Measurements from ENCODE around the gene POR. TPM values are rescaled to one million over a fixed set of nuclear protein-coding genes. Genes with fewer than 3 reads are reported as not detected.
"Not testable (repeated sequence)": the region's sequence is repeated elsewhere in the genome, so short reads cannot be mapped to it uniquely, and the experiment has no call there.

Gene POR
- total RNA-seq, 1 donor from 2014 or later: 45.7 TPM

DNA sequence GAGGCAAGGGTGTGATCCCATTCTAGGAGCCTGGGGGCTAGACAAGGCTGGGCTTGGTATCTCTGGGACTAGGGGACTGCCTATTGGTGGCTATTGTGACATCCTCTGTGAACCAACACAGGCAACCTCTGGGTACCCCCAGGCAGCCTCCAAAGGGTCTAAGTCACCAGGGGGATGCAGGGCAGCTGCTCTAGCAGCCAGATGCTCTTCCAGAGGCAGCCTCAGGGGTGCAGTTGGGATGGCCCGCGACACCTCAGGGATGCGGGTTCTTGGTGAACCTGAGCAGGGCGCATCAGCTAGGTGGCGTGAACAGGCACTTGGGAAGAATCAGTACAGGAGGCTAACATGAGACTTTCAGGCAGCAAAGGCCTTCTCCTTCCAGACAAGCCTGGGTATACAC, 81.0 kb downstream of the POR start:
- intact Hi-C loops (cut with micrococcal nuclease): no loop called here
- ATAC-seq (no peak), DNase-seq (no peak)

DNA sequence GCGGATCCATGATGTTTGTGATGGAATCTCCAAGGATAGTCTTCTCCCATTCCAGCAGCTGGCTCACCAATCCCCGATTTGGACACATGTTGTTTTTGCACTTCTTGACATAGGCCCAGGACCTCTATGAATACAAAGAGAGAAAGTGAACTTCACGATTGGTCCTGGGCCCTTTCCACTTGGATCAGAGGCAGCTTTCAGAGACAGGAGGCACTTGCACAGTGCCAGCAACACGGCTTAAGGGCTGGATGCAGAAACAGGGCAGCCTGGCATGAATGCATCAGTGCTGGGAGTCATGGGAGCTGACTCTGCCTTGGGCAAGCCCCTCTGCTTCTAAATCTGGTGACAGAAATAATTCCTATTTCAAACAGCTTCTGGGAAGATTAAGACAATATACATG, 81.5 kb downstream of the POR start:
- DNase-seq (no peak), ATAC-seq (no peak)
- intact Hi-C loops (cut with micrococcal nuclease): no loop called here

DNA sequence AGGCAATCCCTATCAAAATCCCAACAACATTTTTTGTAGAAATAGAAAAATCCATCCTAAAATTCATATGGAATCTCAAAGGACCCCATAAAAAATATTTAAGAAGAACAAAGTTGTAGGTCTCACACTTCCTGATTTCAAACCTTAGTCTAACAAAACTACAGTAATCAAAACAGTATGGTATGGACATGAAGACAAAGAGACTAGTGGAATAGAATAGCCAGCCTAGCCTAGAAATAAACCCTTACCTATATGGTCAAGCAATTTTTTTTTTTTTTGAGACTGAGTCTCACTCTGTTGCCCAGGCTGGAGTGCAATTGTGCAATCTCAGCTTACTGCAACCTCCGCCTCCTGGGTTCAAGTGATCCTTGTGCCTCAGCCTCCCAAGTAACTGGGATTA, 83.1 kb downstream of the POR start:
- no peak for DNase-seq
- ATAC-seq: no peak
- intact Hi-C loops (cut with micrococcal nuclease): no loop called here

DNA sequence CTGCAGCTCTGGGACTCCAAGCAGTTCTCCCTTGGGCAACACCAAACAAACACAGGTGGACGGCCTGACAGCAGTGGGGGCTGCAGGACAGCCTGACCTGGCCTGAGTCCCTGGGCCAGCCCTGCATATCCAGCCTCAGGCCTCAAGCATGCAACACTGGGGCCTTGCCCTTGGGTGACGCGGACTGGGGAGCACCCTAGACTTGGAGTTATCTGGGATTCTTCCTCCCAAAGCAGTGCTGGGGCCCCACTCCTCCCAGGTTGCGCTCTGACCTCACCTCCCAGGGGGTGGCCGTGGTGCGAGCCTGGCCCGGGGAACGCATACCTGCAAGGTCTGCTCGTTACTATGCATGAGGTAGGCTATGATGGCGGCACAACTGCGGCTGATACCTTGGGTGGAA, 85.6 kb downstream of the POR start:
- no peak for ATAC-seq
- intact Hi-C loops (cut with micrococcal nuclease): no loop called here

DNA sequence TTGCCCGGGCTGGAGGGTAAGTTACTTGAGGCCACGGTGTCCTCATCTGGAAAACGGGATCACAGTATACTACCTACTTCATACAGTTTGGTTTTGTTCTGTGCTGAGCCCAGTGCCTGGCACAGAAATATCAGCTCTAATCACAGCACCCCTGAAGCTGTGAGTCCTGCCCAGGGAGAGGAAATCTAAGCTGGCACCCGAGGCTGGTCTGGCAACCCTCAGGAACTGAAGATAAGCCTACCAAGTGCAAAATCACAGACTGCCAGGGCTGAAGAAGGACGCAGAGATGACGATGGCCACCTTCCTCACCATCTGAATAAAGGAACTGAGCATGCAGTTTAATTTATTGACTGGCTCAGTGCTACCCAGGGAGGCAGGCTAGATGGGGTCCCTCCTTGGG, 87.2 kb downstream of the POR start:
- DNase-seq: no peak
- ATAC-seq: peak; percentile 78
- intact Hi-C loops (cut with micrococcal nuclease): no loop called here

More for the DNA sequence above, 85.6 kb downstream of the POR start:
- no peak for DNase-seq

DNA sequence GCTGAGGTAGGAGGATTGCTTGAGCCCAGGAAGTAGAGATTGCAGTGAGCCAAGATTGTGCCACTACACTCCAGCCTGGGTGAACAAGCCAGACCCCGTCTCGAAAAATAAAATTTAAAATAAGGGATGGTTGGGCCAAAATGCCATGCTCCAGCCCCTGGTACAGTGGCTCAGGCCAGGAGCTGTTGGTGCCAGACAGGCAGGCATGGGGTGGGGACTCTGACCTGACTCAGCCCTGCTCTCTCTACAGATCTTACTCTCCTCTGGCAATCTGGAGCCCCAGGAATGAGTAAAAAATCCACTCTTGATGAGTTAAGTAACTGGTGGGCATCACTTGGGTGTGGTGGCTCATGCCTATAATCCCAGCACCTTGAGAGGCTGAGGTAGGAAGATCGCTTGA, 87.9 kb downstream of the POR start:
- DNase-seq (no peak), ATAC-seq (no peak)
- intact Hi-C loops (cut with micrococcal nuclease): no loop called here

DNA sequence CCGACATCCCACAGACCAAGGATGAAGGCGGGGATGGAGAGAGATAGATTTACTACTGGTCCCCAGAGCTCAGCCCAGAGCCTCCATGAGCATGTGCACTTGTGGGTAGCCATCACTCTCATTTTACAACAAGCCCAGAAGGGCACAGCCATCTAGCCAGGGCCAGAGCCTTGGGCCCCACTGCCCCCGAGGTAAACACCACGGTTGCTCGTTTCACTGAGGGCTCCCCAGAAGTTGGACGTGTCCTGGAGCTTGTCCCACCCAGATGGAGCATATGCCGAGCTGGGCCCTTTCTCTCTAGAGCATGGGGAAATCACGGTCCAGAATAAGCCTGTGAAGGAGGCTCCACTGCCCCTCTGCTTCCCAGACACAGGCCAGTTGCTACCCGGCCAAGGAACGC, 88.4 kb downstream of the POR start:
- intact Hi-C loops (cut with micrococcal nuclease): no loop called here
- ATAC-seq (no peak), DNase-seq (no peak)

DNA sequence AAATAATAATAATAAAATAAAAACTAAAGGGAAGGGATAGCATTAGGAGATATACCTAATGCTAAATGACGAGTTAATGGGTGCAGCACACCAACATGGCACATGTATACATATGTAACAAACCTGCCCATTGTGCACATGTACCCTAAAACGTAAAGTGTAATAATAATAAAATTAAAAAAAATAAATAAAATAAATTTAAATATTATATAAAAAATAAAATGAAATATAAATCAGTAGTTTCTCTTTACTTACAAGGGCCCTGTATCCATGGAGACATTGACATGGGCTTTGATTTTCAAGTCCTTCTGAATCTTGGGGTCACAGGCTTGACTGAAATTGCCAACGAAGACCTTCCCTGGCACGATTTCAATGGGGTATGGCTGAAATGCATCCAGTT, 90.0 kb downstream of the POR start:
- DNase-seq; ATAC-seq; intact Hi-C loops (cut with micrococcal nuclease): not testable (repeated sequence)

DNA sequence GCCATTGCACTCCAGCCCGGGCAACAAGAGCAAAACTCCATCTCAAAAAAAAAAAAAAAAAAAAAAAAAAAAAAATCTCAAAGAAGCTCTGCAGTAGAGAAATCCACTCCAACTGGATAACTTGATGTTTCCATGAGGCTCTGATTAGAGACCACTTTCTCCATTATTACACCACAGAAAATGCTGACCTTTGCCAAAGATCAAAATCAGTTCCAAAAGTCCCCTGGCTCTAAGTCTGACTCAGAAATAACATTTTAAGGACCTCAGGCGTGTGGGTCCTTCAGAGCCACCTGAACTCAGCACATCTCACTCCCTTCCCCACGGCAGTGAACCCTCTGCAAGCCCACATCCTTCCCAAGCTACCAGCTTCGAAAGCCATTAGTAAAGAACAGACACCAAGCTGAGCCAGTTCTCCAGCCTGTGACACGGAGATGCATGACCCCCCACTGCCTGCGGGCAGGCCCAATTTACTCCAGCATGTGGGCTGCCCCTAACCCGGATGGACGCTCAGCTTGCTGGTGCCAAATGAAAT, 93.3 kb downstream of the POR start:
- DNase-seq (no peak), ATAC-seq (no peak)
- intact Hi-C loops (cut with micrococcal nuclease): no loop called here

DNA sequence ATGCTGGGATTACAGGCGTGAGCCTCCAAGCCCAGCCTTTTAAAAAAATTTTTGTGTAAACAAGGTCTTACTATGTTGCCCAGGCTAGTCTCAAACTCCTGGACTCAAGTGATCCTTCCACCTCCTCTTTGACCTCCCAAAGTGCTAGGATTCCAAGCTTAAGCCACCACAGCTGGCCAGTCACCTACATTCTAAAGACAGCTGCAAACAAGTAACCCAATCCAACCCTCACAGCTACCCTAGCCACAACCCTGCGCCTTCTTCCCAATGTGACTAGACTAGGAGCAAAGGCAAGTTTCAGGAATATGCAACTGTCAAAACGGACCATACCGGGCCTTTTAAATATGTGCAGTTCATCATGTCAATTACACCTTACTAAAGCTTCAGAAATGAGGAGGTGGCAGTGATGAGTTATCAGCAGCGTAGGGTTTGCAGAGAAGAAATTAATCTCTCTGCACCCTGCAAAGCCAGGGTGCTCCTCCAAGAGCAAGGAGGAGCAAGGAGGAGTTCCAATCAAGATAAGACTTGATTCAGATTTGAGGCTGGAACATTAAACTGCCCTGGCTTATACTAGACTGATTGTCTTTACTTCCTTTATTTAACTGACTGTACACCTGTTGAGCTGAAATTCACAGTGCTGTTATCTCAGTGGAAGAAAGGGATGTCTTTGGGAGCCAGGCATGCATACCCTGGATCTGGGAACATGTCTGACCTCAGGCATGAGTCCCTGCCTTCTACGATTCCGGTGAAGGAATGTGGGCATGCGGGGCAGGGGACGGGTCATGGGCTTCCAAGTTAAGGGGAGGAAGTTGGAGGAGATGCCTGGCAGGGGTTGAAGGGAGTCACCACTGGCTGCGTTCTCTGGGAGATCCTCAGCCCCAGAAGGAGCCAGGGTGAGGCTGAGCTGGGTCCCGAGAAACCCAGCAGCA, 95.0 kb downstream of the POR start:
- no peak for DNase-seq
- no peak for ATAC-seq
- intact Hi-C loops (cut with micrococcal nuclease): no loop called here

DNA sequence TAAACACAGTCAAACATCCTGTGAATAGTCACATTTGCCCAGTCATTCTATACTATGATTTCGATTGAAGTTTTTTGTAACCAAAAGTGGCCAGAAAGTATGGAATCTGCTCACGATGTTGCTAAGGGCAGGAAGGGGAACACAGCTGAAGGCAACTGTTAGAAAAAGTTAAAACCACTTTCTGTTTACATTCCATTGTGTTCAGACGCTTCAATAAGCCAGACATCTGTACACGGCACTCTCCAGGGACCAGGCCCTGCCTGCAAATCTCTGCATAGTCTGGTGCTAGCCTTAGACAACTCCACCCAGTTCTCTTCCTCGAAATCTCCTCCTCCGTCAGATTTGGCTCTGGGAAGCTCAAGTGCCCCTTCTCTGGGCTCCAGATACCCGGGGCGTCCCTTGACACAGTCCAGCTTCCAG, 96.5 kb downstream of the POR start:
- intact Hi-C loops (cut with micrococcal nuclease): no loop called here
- ATAC-seq (peak; percentile 96), DNase-seq (peak; percentile 74)

DNA sequence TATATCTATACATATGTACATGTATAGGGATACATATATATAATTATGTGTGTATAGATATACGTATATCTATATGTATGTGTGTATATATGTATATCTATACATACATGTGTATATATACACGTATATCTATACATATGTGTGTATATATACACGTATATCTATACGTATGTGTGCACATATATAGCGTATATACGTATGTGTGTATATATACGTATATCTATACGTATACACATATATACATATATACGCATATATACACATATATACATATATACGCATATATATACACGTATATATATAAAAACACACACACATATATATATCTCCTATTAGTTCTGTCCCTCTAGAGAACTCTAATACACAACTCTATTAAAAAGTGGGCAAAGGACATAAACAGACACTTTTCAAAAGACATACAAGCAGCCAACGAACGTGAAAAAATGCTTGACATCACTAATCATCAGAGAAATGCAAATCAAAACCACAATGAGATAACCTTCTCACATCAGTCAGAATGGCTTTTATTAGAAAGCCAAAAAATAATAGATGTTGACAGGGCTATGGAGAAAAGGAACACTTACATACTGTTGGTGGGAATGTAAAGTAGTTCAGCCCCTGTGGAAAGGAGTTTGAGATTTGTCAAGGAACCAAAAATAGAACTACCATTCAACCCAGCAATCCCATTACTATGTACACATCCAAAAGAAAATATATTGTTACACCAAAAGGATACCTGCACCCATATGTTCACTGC, 101.4 kb downstream of the POR start:
- no peak for DNase-seq
- intact Hi-C loops (cut with micrococcal nuclease): no loop called here
- ATAC-seq: no peak

DNA sequence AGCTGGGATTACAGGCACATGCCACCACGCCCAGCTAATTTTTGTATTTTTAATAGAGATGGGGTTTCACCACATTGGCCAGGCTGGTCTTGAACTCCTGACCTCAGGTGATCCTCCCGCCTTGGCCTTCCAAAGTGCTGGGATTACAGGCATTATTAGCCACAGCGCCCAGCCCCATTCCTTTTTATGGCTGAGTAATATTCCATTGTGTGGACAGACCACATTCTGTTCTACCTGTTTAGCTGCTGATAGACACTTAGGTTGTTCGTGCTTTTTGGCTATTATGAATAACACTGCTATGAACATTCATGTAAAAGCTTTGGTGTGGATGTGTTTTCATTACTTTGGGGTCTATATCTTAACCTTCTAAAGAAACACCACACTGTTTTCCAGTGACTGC, 103.6 kb downstream of the POR start:
- DNase-seq; intact Hi-C loops (cut with micrococcal nuclease): not testable (repeated sequence)

DNA sequence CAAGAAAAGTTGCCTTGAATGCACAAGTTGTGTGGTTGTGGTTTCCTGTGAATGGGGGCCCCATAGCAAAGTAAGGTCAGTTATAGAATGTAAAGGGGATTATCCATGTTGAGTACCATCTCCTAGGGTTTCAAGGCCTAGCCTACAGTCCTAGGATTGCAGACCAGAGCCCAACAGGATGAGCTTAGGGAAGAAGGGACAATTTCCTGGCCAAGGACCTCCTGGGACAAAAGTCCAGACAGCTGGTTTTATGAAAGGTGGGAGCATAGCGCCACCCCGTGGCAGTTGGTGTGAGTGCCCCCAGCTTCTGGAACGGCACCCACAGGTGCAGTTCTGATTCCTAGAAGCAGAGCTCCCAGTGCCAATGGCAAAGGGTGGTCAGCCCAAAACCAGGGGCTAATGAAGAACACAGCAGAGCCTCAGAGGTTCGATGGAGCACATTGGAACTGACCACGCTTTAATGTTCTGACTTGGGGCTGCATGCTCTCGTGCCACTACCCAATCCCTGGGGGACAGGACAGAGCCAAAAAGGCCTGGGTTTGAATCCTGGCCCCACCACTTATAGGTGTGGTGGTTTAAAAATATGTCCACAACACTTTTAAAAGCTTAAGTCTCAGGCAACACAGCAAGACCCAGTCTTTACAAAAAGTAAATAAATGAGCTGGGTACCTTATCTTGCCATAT, 105.2 kb downstream of the POR start:
- intact Hi-C loops (cut with micrococcal nuclease): loop anchor here (5.0 kb wide), 1 partner anchor 148 kb away; no protein-coding TSS in a partner anchor
- ATAC-seq (peak; percentile 86), DNase-seq (peak; percentile 88)

More for the DNA sequence above, 103.6 kb downstream of the POR start:
- not testable (repeated sequence) for ATAC-seq

DNA sequence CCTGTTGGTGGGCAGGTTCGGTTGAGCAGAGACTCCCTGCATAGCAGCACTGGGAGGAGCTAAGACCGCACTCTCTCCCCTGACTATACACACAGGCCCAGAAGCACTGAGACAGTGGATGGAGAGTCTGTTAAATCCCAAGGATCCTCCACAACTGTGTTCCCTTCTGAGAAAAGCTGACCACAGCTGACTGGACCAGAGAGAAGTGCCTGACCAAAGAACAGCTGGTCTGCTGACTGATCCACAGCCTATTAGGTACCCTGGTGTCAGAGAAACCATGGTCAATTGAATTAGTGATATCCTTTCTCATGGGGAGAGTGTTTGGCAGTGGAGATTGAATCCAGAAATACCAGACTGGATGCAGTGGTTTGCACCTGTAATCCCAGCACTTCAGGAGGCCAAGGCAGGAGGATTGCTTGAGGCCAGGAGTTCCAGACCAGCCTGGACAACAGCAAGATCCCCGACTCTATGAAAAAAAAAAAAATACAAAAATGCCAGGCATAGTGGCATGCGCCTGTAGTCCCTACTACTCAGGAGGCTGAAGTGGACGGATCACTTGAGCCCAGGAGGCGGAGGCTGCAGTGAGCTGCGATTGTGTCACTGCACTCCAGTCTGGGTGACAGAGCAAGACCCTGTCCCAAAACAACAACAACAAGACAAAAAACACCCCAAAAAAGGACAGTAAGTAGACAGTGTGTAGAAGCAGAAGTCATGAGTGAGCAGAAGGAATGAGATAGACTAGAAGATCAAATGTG, 107.2 kb downstream of the POR start:
- ATAC-seq: no peak
- intact Hi-C loops (cut with micrococcal nuclease): loop anchor here (5.0 kb wide), 1 partner anchor 150 kb away; no protein-coding TSS in a partner anchor
- no peak for DNase-seq

DNA sequence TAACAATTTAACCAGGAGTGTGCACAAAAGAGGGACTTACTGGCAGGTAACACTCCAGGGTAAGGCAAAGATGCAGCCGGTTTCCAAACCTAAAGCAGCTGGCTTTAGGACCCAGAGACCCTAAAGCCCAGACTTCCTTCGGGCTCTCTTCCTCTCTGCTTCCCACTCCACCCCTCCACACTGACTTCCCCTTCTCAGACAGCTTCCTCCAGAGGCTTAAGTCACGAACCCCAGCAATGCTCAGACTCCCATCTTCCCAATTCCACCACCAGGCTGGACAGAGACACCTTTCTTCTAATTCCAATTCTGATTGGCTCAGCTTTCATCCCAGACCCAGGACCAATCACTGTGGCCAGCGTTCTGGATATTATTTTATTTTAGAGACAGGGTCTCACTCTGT, 108.0 kb downstream of the POR start:
- DNase-seq (no peak), ATAC-seq (peak; percentile 68)
- intact Hi-C loops (cut with micrococcal nuclease): loop anchor here (5.0 kb wide), 1 partner anchor 151 kb away; no protein-coding TSS in a partner anchor

DNA sequence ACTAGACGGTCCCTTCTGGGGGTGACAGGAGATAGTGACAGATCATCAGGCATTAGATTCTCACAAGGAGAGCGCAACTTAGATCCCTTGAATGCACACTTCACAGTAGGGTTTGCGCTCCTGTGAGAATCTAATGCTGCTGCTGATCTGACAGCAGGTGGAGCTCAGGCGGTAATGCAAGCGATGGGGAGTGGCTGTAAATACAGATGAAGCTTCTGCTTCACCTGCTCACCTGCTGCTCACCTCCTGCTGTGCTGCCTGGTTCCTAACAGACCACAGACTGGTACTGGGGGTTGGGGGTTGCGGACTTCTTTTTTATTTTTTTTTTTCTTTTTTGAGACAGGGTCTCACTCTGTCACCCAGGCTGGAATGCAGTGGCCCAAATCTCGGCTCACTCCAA, 114.7 kb downstream of the POR start:
- ATAC-seq; intact Hi-C loops (cut with micrococcal nuclease); DNase-seq: not testable (repeated sequence)

DNA sequence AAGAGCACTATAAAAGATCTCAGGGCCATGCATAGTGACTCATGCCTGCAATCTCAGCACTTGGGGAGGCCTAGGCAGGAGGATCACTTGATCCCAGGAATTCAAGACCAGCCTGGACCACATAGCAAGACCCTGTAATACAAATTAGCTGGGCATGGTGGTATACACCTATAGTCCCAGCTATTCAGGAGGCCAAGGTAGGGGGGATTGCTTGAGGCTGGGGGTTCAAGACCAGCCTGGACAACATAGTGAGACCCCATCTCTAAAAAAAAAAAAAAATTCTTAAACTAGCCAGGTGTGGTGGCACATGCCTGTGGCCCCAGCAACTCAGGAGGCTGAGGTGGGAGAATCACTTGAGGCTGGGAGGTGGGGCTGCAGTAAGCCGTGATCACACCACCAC, 117.0 kb downstream of the POR start:
- no peak for ATAC-seq
- intact Hi-C loops (cut with micrococcal nuclease): no loop called here
- no peak for DNase-seq

Measured in left ventricle myocardium superior (tissue), 1 donor.